Measurements from ENCODE around the gene LTB4R2. TPM values are rescaled to one million over a fixed set of nuclear protein-coding genes. Genes with fewer than 3 reads are reported as not detected.
A peak's percentile ranks its signal among the peaks of the same experiment; 100 is the strongest.

The LTB4R2 gene
- total and polyA plus RNA-seq, 7 experiments from 2014 or later = 2.1 to 26.8 (median 14.1) TPM

- Mint-ChIP-seq H3K36me3 (peaks cover 0 to 11% (median 6%) of the 10 kb centered on the region in 5 donors), H3K27me3 (peaks cover 9 to 42% (median 17%) of the 10 kb centered on the region in 5 donors), H3K27ac (peak overlapping the region in 3 of 9 donors; percentile 10 to 77 (median 15)), H3K4me3 (no peak overlapping the region), H3K4me1 (peaks cover 29 to 67% (median 45%) of the 10 kb centered on the region in 7 donors), H3K9me3 (peaks cover 0 to 5% (median 0%) of the 10 kb centered on the region in 11 donors)
- Histone ChIP-seq H3K27me3 (ENCODE audit: control insufficient read depth in 2 of 2, insufficient read depth in 2 of 2, low read length in 2 of 2) (peaks cover 7 to 13% of the 10 kb centered on the region in 2 donors), H3K27ac (ENCODE audit: low read depth, low read length) (no peak overlapping the region), H3K4me1 (ENCODE audit: control insufficient read depth in 2 of 2, insufficient read depth in 2 of 2, low read length in 2 of 2) (peaks cover 41 to 64% of the 10 kb centered on the region in 2 donors), H3K9me3 (ENCODE audit: control insufficient read depth in 2 of 3, low read length in 3 of 3) (no peaks in the 10 kb centered on the region), H3K4me3 (ENCODE audit: low read length) (no peak overlapping the region), H3K36me3 (ENCODE audit: control insufficient read depth in 2 of 3, insufficient read depth in 3 of 3, low read length in 3 of 3) (peaks cover 0 to 5% (median 0%) of the 10 kb centered on the region in 3 experiments)
- ChIA-PET POLR2A (interaction anchor here (0.5 to 16.5 kb wide), 8 partner anchors 9 to 144 kb away, joined by 3 to 293 read pairs (median 6); partner anchors contain the start of genes CBLN3, KHNYN, LTB4R and LTB4R2), CTCF (interaction anchor here (0.6 to 15.8 kb wide), 8 partner anchors 9 to 105 kb away, joined by 3 to 317 read pairs (median 6); partner anchors contain the start of genes CBLN3, CIDEB, KHNYN and LTB4R)
- no peak for DNase-seq
- intact Hi-C loops (cut with micrococcal nuclease) = no loop called here
- ATAC-seq = no peak
These were observed 21.2 kb downstream of the LTB4R2 start for GRCh38 chr14:24330973-24331674.

GRCh38 chr14:24331731-24332267, 21.9 kb downstream of the LTB4R2 start:
- no peak for ATAC-seq
- Mint-ChIP-seq H3K27me3 (peaks cover 9 to 46% (median 17%) of the 10 kb centered on the region in 5 donors), H3K36me3 (peaks cover 0 to 16% (median 12%) of the 10 kb centered on the region in 5 donors), H3K27ac (peak overlapping the region; percentile 57 to 93 (median 84)), H3K9me3 (peaks cover 0 to 5% (median 0%) of the 10 kb centered on the region in 11 donors), H3K4me1 (peaks cover 30 to 67% (median 45%) of the 10 kb centered on the region in 7 donors), H3K4me3 (peak overlapping the region; percentile 66 to 94 (median 83))
- CTCF ChIA-PET = interaction anchor here (0.6 to 15.8 kb wide), 17 partner anchors 8 to 274 kb away, joined by 3 to 317 read pairs (median 4); partner anchors contain the start of genes CBLN3, CIDEB, DHRS1 and KHNYN
- intact Hi-C loops (cut with micrococcal nuclease) = loop anchor here (1.0 to 2.0 kb wide), 13 partner anchors 9 to 343 kb away; partner anchors contain the start of genes RABGGTA (in 2 of the 2), TINF2 (in 2 of the 2), CHMP4A (in 1 of the 2) and DCAF11 (in 1 of the 2)
- Histone ChIP-seq H3K36me3 (ENCODE audit: control insufficient read depth in 2 of 3, insufficient read depth in 3 of 3, low read length in 3 of 3) (peaks cover 0 to 11% (median 0%) of the 10 kb centered on the region in 3 experiments), H3K27me3 (ENCODE audit: control insufficient read depth in 2 of 2, insufficient read depth in 2 of 2, low read length in 2 of 2) (peaks cover 7 to 13% of the 10 kb centered on the region in 2 donors), H3K9me3 (ENCODE audit: control insufficient read depth in 2 of 3, low read length in 3 of 3) (no peaks in the 10 kb centered on the region), H3K27ac (ENCODE audit: low read depth, low read length) (no peak overlapping the region), H3K4me3 (ENCODE audit: low read length) (peak overlapping the region; percentile 11), H3K4me1 (ENCODE audit: control insufficient read depth in 2 of 2, insufficient read depth in 2 of 2, low read length in 2 of 2) (peaks cover 41 to 64% of the 10 kb centered on the region in 2 donors)
- POLR2A ChIA-PET = interaction anchor here (0.5 to 16.5 kb wide), 10 partner anchors 8 to 144 kb away, joined by 3 to 293 read pairs (median 6); partner anchors contain the start of genes CBLN3, KHNYN, LTB4R and LTB4R2
- no peak for DNase-seq

- no peaks in the 10 kb centered on the region for H3K9me3 ChIP-seq (ENCODE audit: control insufficient read depth in 2 of 3, low read length in 3 of 3)
- peaks cover 0 to 18% (median 0%) of the 10 kb centered on the region in 3 experiments for H3K36me3 ChIP-seq (ENCODE audit: control insufficient read depth in 2 of 3, insufficient read depth in 3 of 3, low read length in 3 of 3)
- peaks cover 7 to 13% of the 10 kb centered on the region in 2 donors for H3K27me3 ChIP-seq (ENCODE audit: control insufficient read depth in 2 of 2, insufficient read depth in 2 of 2, low read length in 2 of 2)
- peak overlapping the region; percentile 43 for H3K4me3 ChIP-seq (ENCODE audit: low read length)
- H3K36me3 Mint-ChIP-seq = peaks cover 0 to 21% (median 12%) of the 10 kb centered on the region in 5 donors
- H3K9me3 Mint-ChIP-seq = peaks cover 0 to 5% (median 0%) of the 10 kb centered on the region in 11 donors
- peak overlapping the region; percentile 57 to 93 (median 84) for H3K27ac Mint-ChIP-seq
- H3K27ac ChIP-seq (ENCODE audit: low read depth, low read length) = no peak overlapping the region
- H3K4me3 Mint-ChIP-seq = peak overlapping the region; percentile 66 to 94 (median 83)
- ChIA-PET POLR2A (interaction anchor here (0.6 to 16.5 kb wide), 12 partner anchors 8 to 145 kb away, joined by 3 to 293 read pairs (median 4); partner anchors contain the start of genes CBLN3, CIDEB, KHNYN and LTB4R), CTCF (interaction anchor here (0.6 to 15.8 kb wide), 20 partner anchors 9 to 274 kb away, joined by 3 to 317 read pairs (median 4); partner anchors contain the start of genes CBLN3, CIDEB, DHRS1 and KHNYN)
- H3K4me1 Mint-ChIP-seq = peaks cover 25 to 62% (median 40%) of the 10 kb centered on the region in 7 donors
- peak; percentile 90 for ATAC-seq
- H3K4me1 ChIP-seq (ENCODE audit: control insufficient read depth in 2 of 2, insufficient read depth in 2 of 2, low read length in 2 of 2) = peaks cover 37 to 59% of the 10 kb centered on the region in 2 donors
- intact Hi-C loops (cut with micrococcal nuclease) = loop anchor here (1.0 to 2.0 kb wide), 13 partner anchors 8 to 342 kb away; partner anchors contain the start of genes RABGGTA (in 2 of the 2), TINF2 (in 2 of the 2), CHMP4A (in 1 of the 2) and DCAF11 (in 1 of the 2)
- peaks cover 9 to 46% (median 17%) of the 10 kb centered on the region in 5 donors for H3K27me3 Mint-ChIP-seq
- DNase-seq = peak; percentile 56 to 93 (median 87)
These were observed 22.5 kb downstream of the LTB4R2 start for GRCh38 chr14:24332268-24332993.

GRCh38 chr14:24334431-24335291, 24.7 kb downstream of the LTB4R2 start, which contains the start of gene ADCY4:
ADCY4 (minus strand) TSS chr14:24335071; CDS start chr14:24334652, 419 bp downstream.
- Mint-ChIP-seq H3K27ac (no peak within 1 kb of the TSS), H3K27me3 (peaks cover 9 to 46% (median 17%) of the 10 kb centered on the region in 5 donors), H3K36me3 (peaks cover 0 to 32% (median 12%) of the 10 kb centered on the region in 5 donors), H3K9me3 (peaks cover 0 to 5% (median 0%) of the 10 kb centered on the region in 11 donors), H3K4me3 (peak within 1 kb of the TSS; percentile 18 to 94 (median 60)), H3K4me1 (peaks cover 25 to 60% (median 52%) of the 10 kb centered on the region in 7 donors)
- ChIA-PET CTCF (interaction anchor here (2.8 to 15.8 kb wide), 3 partner anchors 64 to 100 kb away, joined by 9 to 317 read pairs (median 23); partner anchors contain the start of genes CBLN3, KHNYN, RABGGTA and TINF2), POLR2A (interaction anchor here (0.8 to 16.5 kb wide), 3 partner anchors 23 to 96 kb away, joined by 3 to 293 read pairs (median 19); partner anchors contain the start of genes CBLN3, KHNYN, LTB4R and LTB4R2)
- Histone ChIP-seq H3K4me1 (ENCODE audit: control insufficient read depth in 2 of 2, insufficient read depth in 2 of 2, low read length in 2 of 2) (peaks cover 43 to 56% of the 10 kb centered on the region in 2 donors), H3K36me3 (ENCODE audit: control insufficient read depth in 2 of 3, insufficient read depth in 3 of 3, low read length in 3 of 3) (peaks cover 0 to 30% (median 0%) of the 10 kb centered on the region in 3 experiments), H3K27ac (ENCODE audit: low read depth, low read length) (no peak within 1 kb of the TSS), H3K9me3 (ENCODE audit: control insufficient read depth in 2 of 3, low read length in 3 of 3) (no peaks in the 10 kb centered on the region), H3K4me3 (ENCODE audit: low read length) (peak within 1 kb of the TSS; percentile 52), H3K27me3 (ENCODE audit: control insufficient read depth in 2 of 2, insufficient read depth in 2 of 2, low read length in 2 of 2) (peaks cover 7 to 13% of the 10 kb centered on the region in 2 donors)
- intact Hi-C loops (cut with micrococcal nuclease) = no loop called here
- DNase-seq = peak in 3 of 9 donors; percentile 31 to 41 (median 40)
- no peak for ATAC-seq
